ENCODE measurements around the gene LIPA.

GRCh38 chr10:89279421-89279869, 27.9 kb upstream of the LIPA start:
- TF ChIP-seq POLR2A (IDR thresholded peaks at IDR 0.05; ENCODE audit: low read length) (no peak), GATA1 (IDR thresholded peaks at IDR 0.05; ENCODE audit: low read depth, low read length) (no peak)
